ENCODE measurements around the gene GNPAT.

The GNPAT gene

DNA sequence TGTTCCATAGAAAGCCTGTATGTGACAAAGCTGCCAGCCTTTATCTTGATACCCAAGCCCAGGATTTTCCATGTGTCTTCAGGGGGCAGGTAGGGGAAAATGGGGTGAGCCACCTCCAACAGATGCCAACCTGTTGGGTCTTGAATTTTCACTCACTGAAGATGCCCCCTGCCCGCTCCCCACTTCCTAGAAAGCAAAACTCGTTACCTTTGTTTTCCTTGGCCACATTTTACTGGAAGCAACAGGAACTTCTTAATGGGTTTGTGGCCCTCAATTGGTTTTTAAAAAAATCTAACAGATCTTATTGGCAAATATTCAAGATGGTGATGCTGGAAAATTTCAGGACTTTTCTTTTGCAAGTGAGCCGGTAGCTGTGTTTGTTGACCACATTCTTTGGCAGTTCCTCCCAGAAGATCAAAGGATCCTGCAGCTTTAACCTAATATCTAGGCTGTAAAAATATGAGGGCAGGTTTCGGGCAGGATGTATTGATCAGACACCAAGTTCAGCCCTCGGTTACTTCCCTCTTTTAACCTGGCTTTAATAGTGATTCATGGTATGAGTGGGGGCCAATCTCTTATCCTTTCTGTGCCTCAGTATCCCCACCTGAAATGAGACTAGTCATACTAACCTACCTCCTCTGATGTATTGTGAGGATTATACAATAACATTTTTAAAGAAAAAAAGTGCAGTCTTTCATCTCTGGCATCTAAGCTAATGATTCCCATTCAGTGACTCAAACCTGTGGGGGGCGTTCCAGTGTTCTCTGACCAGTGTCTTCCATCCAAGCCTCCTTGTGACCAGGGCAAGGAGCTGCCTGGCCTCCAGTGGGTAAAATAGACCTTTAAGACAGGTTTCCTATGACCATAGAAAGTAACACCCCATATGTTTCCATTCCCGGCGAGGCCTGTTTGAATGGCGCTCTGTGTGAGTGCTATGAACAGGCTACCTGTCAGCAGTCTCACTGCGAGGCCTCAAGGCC, 21.3 kb upstream of the GNPAT start:
- H3K4me3 ChIP-seq (ENCODE audit: low read length) = no peak overlapping the region
- TF ChIP-seq CTCF (conservative IDR thresholded peaks at IDR 0.05; ENCODE audit: low read length) = no peak
- DNase-seq (ENCODE audit: low read depth) = no peak

DNA sequence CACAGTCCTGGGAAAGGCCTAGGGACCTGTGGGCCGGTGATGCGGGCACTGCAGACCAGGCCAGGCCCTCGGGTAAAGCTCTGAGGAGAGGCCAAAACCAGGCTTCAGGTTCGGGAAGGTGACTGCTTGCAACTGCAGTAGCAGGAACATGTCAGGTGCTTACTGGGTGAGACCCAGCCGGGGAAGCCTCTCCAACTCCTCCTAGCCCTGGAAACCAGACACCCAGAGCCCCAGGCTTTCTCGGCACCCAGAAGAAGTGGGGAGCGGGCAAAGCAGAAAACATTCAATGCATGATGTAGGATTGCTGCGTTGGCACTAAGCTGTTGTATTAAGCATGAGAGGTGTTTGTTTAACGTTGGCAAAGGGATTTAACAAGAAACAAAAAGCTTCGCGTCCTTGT, 20.2 kb upstream of the GNPAT start:
- DNase-seq (ENCODE audit: low read depth) = no peak
- no peak overlapping the region for H3K4me3 ChIP-seq (ENCODE audit: low read length)
- no peak for TF ChIP-seq CTCF (conservative IDR thresholded peaks at IDR 0.05; ENCODE audit: low read length)

- no peak for DNase-seq (ENCODE audit: low read depth)
- TF ChIP-seq CTCF (conservative IDR thresholded peaks at IDR 0.05; ENCODE audit: low read length) = no peak
- H3K4me3 ChIP-seq (ENCODE audit: low read length) = no peak overlapping the region
Observed at GRCh38 chr1:231226156-231226555, 14.9 kb upstream of the GNPAT start.

DNA sequence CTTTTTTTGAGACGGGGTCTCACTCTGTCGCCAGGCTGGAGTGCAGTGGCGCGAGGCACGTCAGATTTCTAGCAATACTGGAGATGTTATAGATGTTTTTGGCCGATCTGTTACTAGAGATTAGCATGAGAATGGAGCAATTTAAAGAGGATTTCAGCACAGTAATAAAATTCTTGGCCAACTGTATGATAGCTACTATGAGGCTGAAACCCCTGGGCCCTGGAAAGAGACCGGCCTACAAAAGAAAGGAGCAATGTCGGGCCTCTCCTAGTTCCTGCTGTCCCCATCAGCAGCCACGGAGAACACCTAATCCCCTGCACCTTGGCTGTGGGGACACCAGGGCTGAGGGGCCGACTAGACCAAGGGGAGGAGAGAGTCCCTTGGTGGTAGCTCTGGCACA, 9.5 kb upstream of the GNPAT start:
- no peak for DNase-seq (ENCODE audit: low read depth)
- TF ChIP-seq CTCF (conservative IDR thresholded peaks at IDR 0.05; ENCODE audit: low read length) = no peak
- no peak overlapping the region for H3K4me3 ChIP-seq (ENCODE audit: low read length)

DNA sequence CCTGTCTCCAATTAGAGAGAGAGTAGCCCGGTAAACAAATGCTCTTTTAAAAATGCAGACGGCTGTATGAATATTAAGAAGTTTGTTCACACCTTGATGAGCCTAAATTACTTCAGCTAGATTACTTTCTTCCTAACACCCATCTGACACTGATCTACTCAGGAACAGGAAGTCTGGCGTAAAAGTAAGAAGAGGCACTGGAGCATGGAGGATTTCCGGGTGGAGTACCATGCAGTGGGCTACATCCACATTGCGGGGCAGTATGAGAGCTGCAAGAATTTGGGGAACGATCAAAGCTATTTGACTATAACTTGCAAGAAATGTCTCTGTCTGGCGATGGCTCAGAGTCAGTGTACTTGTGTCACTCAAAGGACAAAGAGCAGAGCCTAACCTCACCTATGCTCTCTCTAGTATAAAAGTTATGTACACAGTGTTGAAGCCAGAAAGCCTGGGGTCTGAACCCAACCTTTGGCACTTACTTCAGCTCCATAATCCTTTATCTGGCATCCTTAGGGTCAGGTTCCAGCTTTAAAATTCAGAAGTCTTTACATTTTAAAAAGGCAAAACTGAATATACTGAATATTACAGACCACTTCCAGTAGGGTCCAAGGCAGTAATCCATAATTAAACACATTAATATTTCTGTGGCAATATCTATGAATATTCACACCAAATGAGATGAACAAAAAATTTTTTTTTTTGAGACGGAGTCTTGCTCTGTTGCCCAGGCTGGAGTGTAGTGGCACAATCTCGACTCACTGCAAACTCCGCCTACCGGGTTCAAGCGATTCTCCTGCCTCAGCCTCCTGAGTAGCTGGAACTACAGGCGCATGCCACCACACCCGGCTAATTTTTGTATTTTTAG, 7.9 kb upstream of the GNPAT start:
- H3K4me3 ChIP-seq (ENCODE audit: low read length) = no peak overlapping the region
- TF ChIP-seq CTCF (conservative IDR thresholded peaks at IDR 0.05; ENCODE audit: low read length) = no peak

GRCh38 chr1:231233735-231234417, 7.1 kb upstream of the GNPAT start:
- no peak for DNase-seq (ENCODE audit: low read depth)
- no peak for TF ChIP-seq CTCF (conservative IDR thresholded peaks at IDR 0.05; ENCODE audit: low read length)
- no peak overlapping the region for H3K4me3 ChIP-seq (ENCODE audit: low read length)

More for the DNA sequence above, 7.9 kb upstream of the GNPAT start:
- DNase-seq (ENCODE audit: low read depth) = no peak

All from AG10803 (cell line).